Measurements from ENCODE around the gene BARHL1. TPM values are rescaled to one million over a fixed set of nuclear protein-coding genes. Genes with fewer than 3 reads are reported as not detected.

BARHL1 gene
- total RNA-seq, 1 experiment from 2014 or later: not detected

- TF ChIP-seq, protein P1, sequence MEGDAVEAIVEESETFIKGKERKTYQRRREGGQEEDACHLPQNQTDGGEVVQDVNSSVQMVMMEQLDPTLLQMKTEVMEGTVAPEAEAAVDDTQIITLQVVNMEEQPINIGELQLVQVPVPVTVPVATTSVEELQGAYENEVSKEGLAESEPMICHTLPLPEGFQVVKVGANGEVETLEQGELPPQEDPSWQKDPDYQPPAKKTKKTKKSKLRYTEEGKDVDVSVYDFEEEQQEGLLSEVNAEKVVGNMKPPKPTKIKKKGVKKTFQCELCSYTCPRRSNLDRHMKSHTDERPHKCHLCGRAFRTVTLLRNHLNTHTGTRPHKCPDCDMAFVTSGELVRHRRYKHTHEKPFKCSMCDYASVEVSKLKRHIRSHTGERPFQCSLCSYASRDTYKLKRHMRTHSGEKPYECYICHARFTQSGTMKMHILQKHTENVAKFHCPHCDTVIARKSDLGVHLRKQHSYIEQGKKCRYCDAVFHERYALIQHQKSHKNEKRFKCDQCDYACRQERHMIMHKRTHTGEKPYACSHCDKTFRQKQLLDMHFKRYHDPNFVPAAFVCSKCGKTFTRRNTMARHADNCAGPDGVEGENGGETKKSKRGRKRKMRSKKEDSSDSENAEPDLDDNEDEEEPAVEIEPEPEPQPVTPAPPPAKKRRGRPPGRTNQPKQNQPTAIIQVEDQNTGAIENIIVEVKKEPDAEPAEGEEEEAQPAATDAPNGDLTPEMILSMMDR (conservative IDR thresholded peaks at IDR 0.05): no peak
- H3K4me1 Mint-ChIP-seq: peaks cover 18 to 29% of the 10 kb centered on the region in 2 experiments
Measured at GRCh38 chr9:132609829-132610228, 27.4 kb downstream of the BARHL1 start.

More at GRCh38 chr9:132609829-132610228, 27.4 kb downstream of the BARHL1 start:
- no peak for DNase-seq
- Histone ChIP-seq H2AK5ac (ENCODE audit: insufficient read length, low read length) (no peak overlapping the region), H3K27me3 (ENCODE audit: insufficient read depth, low read length) (no peaks in the 10 kb centered on the region), H3K18ac (ENCODE audit: insufficient read length, low read depth, low read length) (no peak overlapping the region), H2BK5ac (ENCODE audit: insufficient read length, low read length) (no peak overlapping the region), H3K4ac (ENCODE audit: low read depth, low read length) (no peak overlapping the region), H3K9me3 (ENCODE audit: control insufficient read depth, low read depth, low read length) (no peaks in the 10 kb centered on the region), H3K27ac (ENCODE audit: insufficient read length, low read depth, low read length) (no peak overlapping the region), H3K4me1 (ENCODE audit: insufficient read depth, low read length) (no peaks in the 10 kb centered on the region), H3K23me2 (ENCODE audit: insufficient read length, low read depth, low read length, poor library complexity, severe bottlenecking) (no peaks in the 10 kb centered on the region), H3K79me2 (ENCODE audit: insufficient read depth, low read length) (no peaks in the 10 kb centered on the region), H2BK15ac (ENCODE audit: low read depth, low read length) (no peak overlapping the region), H4K91ac (ENCODE audit: insufficient read length, low read depth, low read length) (no peak overlapping the region), H4K5ac (ENCODE audit: insufficient read length, low read depth, low read length) (no peak overlapping the region), H2BK12ac (ENCODE audit: insufficient read length, low read depth, low read length) (no peak overlapping the region), H3K23ac (ENCODE audit: insufficient read length, low read depth, low read length) (no peak overlapping the region), H2AFZ (ENCODE audit: low read length) (no peak overlapping the region), H3K79me1 (ENCODE audit: insufficient read depth, low read depth, low read length, poor library complexity, severe bottlenecking) (no peaks in the 10 kb centered on the region), H2BK120ac (ENCODE audit: low read depth, low read length, poor library complexity, severe bottlenecking) (no peak overlapping the region), H3K14ac (ENCODE audit: insufficient read depth, low read length) (no peak overlapping the region), H2BK20ac (ENCODE audit: low read depth, low read length, poor library complexity, severe bottlenecking) (no peak overlapping the region), H3K4me2 (ENCODE audit: insufficient read depth, insufficient read length, low read length) (no peak overlapping the region), H3T11ph (ENCODE audit: low read length) (no peak overlapping the region), H4K20me1 (ENCODE audit: control insufficient read depth, insufficient read depth, insufficient read length) (no peaks in the 10 kb centered on the region), H4K8ac (replicated peaks; ENCODE audit: insufficient read length, low read depth, low read length) (no peak overlapping the region), H3K56ac (ENCODE audit: insufficient read length, low read depth, low read length) (no peak overlapping the region), H3K9ac (ENCODE audit: extremely low read depth, insufficient read length, low read length) (no peak overlapping the region)
- WGBS (ENCODE audit: extremely low coverage, insufficient read length, low lambda C conversion rate): no CpG with 5 or more reads among the region's 7 CpGs
- no peak overlapping the region for H3K4me3 Mint-ChIP-seq
- no peaks in the 10 kb centered on the region; the same call in 1 of the 2 replicates for H3K27me3 Mint-ChIP-seq (ENCODE audit: low read depth)
- H3K36me3 Mint-ChIP-seq (ENCODE audit: insufficient read depth in 1 of 3, low read depth in 3 of 3): peaks cover 23 to 72% (median 51%) of the 10 kb centered on the region in 3 experiments; a peak in 6 of 7 replicates
- no peaks in the 10 kb centered on the region for H3K9me3 Mint-ChIP-seq
- H3K27ac Mint-ChIP-seq: no peak overlapping the region
